HCT116 (cell line): ENCODE data around the gene ACSS3. TPM values are rescaled to one million over a fixed set of nuclear protein-coding genes. Genes with fewer than 3 reads are reported as not detected.

Experiments
- ATAC-seq: fragments of 200-7000 bp; cut with Tn5 transposase; 2 replicates; pipeline ENCODE4 v1.9.1; 2020; ENCODE audit warnings: mild to moderate bottlenecking, moderate library complexity
- BruUV-seq: library from RNA; stranded (reverse); fragments of 400-500 nt; replicated peaks from 2 replicates; lab custom pipeline; 2021; lab: Mats Ljungman, UMichigan
- CTCF ChIA-PET: fragments of 300-600 bp; sonication (Branson Sonifier 250); formaldehyde crosslinking; loops from one replicate; lab custom pipeline; 2021; ENCODE audit warnings: antibody characterized with exemption; lab: Charles Lee
- POLR2A ChIA-PET: fragments of 300-600, 350-600 bp; sonication (Branson Sonifier 250); formaldehyde crosslinking; loops from one replicate; lab custom pipeline; 2021; ENCODE audit warnings: antibody characterized with exemption; lab: Charles Lee
- RAD21 ChIA-PET, 2 experiments: fragments of 300-600 bp; sonication (Branson Sonifier 250); formaldehyde crosslinking; loops; one replicate each; lab custom pipeline; 2023; ENCODE audit warnings: low total read pairs in 2 of 2; ENCODE audit not compliant: uncharacterized antibody in 2 of 2, unreplicated experiment in 2 of 2, low non-redundant PET in 1 of 2; lab: Charles Lee
- DNase-seq: peaks from one replicate; pipeline ENCODE4 v3.0.0-alpha.2; 2010; ENCODE audit warnings: low read depth, low spot score
- H2AFZ ChIP-seq: fragments of 200-600 bp; shearing (Covaris generic), sonication (generic); 2 replicates; pipeline ENCODE4 v1.6.1; 2017; ENCODE audit warnings: low read depth, mixed run types, mixed read lengths, antibody characterized with exemption, low read length; ENCODE audit not compliant: poor library complexity, severe bottlenecking
- H3K27ac ChIP-seq: 2 replicates; pipeline ENCODE4 v1.5.1; 2012; ENCODE audit warnings: low read depth, low read length
- H3K27me3 ChIP-seq: fragments of 200-600 bp; sonication (generic); 2 replicates; pipeline ENCODE4 v1.6.1; 2016; ENCODE audit warnings: mixed run types, low read length, mixed read lengths; ENCODE audit not compliant: insufficient read depth
- H3K36me3 ChIP-seq, 2 experiments: fragments of 200-500 bp in 1 of 2; fragments of 200-600 bp in 1 of 2; sonication (Bioruptor generic) in 1 of 2; sonication (generic) in 1 of 2; 2 replicates each; pipeline versions ENCODE4 v1.5.1 to v1.6.1; 2014 to 2016; ENCODE audit warnings: low read length in 2 of 2, inconsistent platforms in 1 of 2, mixed read lengths in 1 of 2, mixed run types in 1 of 2; ENCODE audit not compliant: insufficient read depth in 2 of 2, control insufficient read depth in 1 of 2
- H3K4me1 ChIP-seq, 2 experiments: fragments of 200-600 bp in 1 of 2; sonication (generic) in 1 of 2; 2 replicates each; pipeline versions ENCODE4 v1.5.1 to v1.6.1; 2012 to 2017; ENCODE audit warnings: low read length in 2 of 2, inconsistent platforms in 1 of 2, mild to moderate bottlenecking in 1 of 2, mixed read lengths in 1 of 2, mixed run types in 1 of 2, moderate library complexity in 1 of 2; ENCODE audit not compliant: insufficient read depth in 2 of 2, control insufficient read depth in 1 of 2
- H3K4me2 ChIP-seq: fragments of 200-600 bp; sonication (generic); 2 replicates; pipeline ENCODE4 v1.6.1; 2017; ENCODE audit warnings: mixed run types, low read length, mixed read lengths
- H3K4me3 ChIP-seq, 2 experiments: fragments of 200-600 bp in 1 of 2; sonication (generic) in 1 of 2; replicated peaks in 1 of 2; 2 replicates each; pipeline ENCODE4 v1.5.1; 2011 to 2016; ENCODE audit warnings: low read length in 2 of 2, control low read depth in 1 of 2, low read depth in 1 of 2, mild to moderate bottlenecking in 1 of 2, mixed read lengths in 1 of 2, mixed run types in 1 of 2
- H3K79me2 ChIP-seq: fragments of 200-600 bp; sonication (generic); 2 replicates; pipeline ENCODE4 v1.6.1; 2017; ENCODE audit warnings: mild to moderate bottlenecking, mixed run types, low read length, moderate library complexity, mixed read lengths; ENCODE audit not compliant: insufficient read depth
- H3K9ac ChIP-seq: fragments of 200-600 bp; sonication (generic); 2 replicates; pipeline ENCODE4 v1.6.1; 2016; ENCODE audit warnings: low read length, mixed read lengths
- H3K9me2 ChIP-seq: fragments of 200-600 bp; sonication (generic), shearing (Covaris generic); 2 replicates; pipeline ENCODE4 v1.6.1; 2017; ENCODE audit warnings: mixed run types, mild to moderate bottlenecking, moderate library complexity; ENCODE audit not compliant: insufficient read depth
- H3K9me3 ChIP-seq, 2 experiments: fragments of 200-500 bp in 1 of 2; fragments of 200-600 bp in 1 of 2; sonication (Bioruptor generic) in 1 of 2; sonication (generic) in 1 of 2; 2 replicates each; pipeline ENCODE4 v1.6.1; 2014 to 2017; ENCODE audit warnings: low read length in 2 of 2, mixed read lengths in 2 of 2, inconsistent platforms in 1 of 2, low read depth in 1 of 2, mild to moderate bottlenecking in 1 of 2, mixed run types in 1 of 2, moderate library complexity in 1 of 2; ENCODE audit not compliant: control insufficient read depth in 1 of 2, insufficient read depth in 1 of 2
- H4K20me1 ChIP-seq: fragments of 200-600 bp; sonication (generic), shearing (Covaris generic); 2 replicates; pipeline ENCODE4 v1.6.1; 2017; ENCODE audit warnings: mixed run types, mild to moderate bottlenecking, moderate library complexity; ENCODE audit not compliant: insufficient read depth
- CBX3 ChIP-seq: IDR thresholded peaks from 2 replicates; pipeline ENCODE4 v1.6.1; 2012; ENCODE audit warnings: low read depth
- EGR1 ChIP-seq: IDR thresholded peaks from 2 replicates; pipeline ENCODE4 v1.6.1; 2012; ENCODE audit warnings: low read depth
- ELF1 ChIP-seq: IDR thresholded peaks from 2 replicates; pipeline ENCODE4 v1.6.1; 2012; ENCODE audit warnings: low read depth, borderline replicate concordance
- EZH2 ChIP-seq: fragments of 200-600 bp; sonication (generic); IDR thresholded peaks from 2 replicates; pipeline ENCODE4 v1.6.1; 2017; ENCODE audit warnings: antibody characterized with exemption, mixed run types
- EZH2phosphoT487 ChIP-seq: fragments of 200-600 bp; IDR thresholded peaks from 2 replicates; pipeline ENCODE4 v1.6.1; 2018; ENCODE audit warnings: antibody characterized with exemption, borderline replicate concordance
- FOSL1 ChIP-seq: IDR thresholded peaks from 2 replicates; pipeline ENCODE4 v1.6.1; 2012; ENCODE audit warnings: low read depth
- JUND ChIP-seq: IDR thresholded peaks from 2 replicates; pipeline ENCODE4 v1.6.1; 2012
- POLR2A ChIP-seq: IDR thresholded peaks from 2 replicates; pipeline ENCODE4 v1.7.0; 2011; ENCODE audit warnings: borderline replicate concordance; ENCODE audit not compliant: insufficient read depth, insufficient read length; ENCODE audit errors: extremely low read depth
- POLR2AphosphoS5 ChIP-seq: IDR thresholded peaks from 2 replicates; pipeline ENCODE4 v1.6.1; 2011; ENCODE audit warnings: mild to moderate bottlenecking, low read depth, low read length, moderate library complexity
- RAD21 ChIP-seq: IDR thresholded peaks from 2 replicates; pipeline ENCODE4 v1.6.1; 2012; ENCODE audit warnings: low read depth, mild to moderate bottlenecking
- SIN3A ChIP-seq: IDR thresholded peaks from 2 replicates; pipeline ENCODE4 v1.6.1; 2012; ENCODE audit warnings: low read depth
- SP1 ChIP-seq: IDR thresholded peaks from 2 replicates; pipeline ENCODE4 v1.6.1; 2012; ENCODE audit warnings: low read depth
- SRF ChIP-seq: IDR thresholded peaks from 2 replicates; pipeline ENCODE4 v1.6.1; 2012; ENCODE audit warnings: low read depth
- TCF7L2 ChIP-seq: IDR thresholded peaks from 2 replicates; pipeline ENCODE4 v1.7.0; 2011; ENCODE audit warnings: borderline replicate concordance, inconsistent platforms; ENCODE audit not compliant: insufficient read depth, insufficient read length; ENCODE audit errors: extremely low read depth
- ZFX ChIP-seq: fragments of 450-650 bp; IDR thresholded peaks from 2 replicates; pipeline ENCODE4 v1.6.1; 2017
- ZNF274 ChIP-seq: fragments of 200-500 bp; sonication (Bioruptor generic); IDR thresholded peaks from 2 replicates; pipeline ENCODE4 v1.6.1; 2014; ENCODE audit warnings: mild to moderate bottlenecking, low read depth, low read length, inconsistent platforms
- intact Hi-C: fragments of 100-400 bp; cut with micrococcal nuclease; formaldehyde crosslinking; loops from 2 replicates; pipeline ENCODE4 v1.10.0; 2022
- total RNA-seq: library from RNA; stranded (reverse); gene quantifications from one replicate; pipeline ENCODE4 v1.2.1, GENCODE V29; 2021; ENCODE audit not compliant: unreplicated experiment
- TF ChIP-seq, protein P1 (sequence below): IDR thresholded peaks from 2 replicates; pipeline ENCODE4 v1.6.1; 2012; ENCODE audit warnings: low read depth
- TF ChIP-seq, protein P2 (sequence below): IDR thresholded peaks from 2 replicates; pipeline ENCODE4 v1.6.1; 2012
- TF ChIP-seq, protein P3 (sequence below), 3 experiments: fragments of 200-600 bp in 1 of 3; sonication (generic) in 1 of 3; IDR thresholded peaks in 2 of 3; conservative IDR thresholded peaks in 1 of 3; 2 replicates each; pipeline ENCODE4 v1.5.1; 2012 to 2017; ENCODE audit warnings: low read depth in 2 of 3, low read length in 2 of 3, antibody characterized with exemption in 1 of 3, borderline replicate concordance in 1 of 3, control low read depth in 1 of 3, mild to moderate bottlenecking in 1 of 3, mixed read lengths in 1 of 3, mixed run types in 1 of 3, moderate library complexity in 1 of 3; ENCODE audit not compliant: insufficient read depth in 1 of 3
- TF ChIP-seq, protein P4 (sequence below): IDR thresholded peaks from 2 replicates; pipeline ENCODE4 v1.6.1; 2012

Gene ACSS3
- total RNA-seq, 1 experiment from 2014 or later, result 0.30 TPM

DNA sequence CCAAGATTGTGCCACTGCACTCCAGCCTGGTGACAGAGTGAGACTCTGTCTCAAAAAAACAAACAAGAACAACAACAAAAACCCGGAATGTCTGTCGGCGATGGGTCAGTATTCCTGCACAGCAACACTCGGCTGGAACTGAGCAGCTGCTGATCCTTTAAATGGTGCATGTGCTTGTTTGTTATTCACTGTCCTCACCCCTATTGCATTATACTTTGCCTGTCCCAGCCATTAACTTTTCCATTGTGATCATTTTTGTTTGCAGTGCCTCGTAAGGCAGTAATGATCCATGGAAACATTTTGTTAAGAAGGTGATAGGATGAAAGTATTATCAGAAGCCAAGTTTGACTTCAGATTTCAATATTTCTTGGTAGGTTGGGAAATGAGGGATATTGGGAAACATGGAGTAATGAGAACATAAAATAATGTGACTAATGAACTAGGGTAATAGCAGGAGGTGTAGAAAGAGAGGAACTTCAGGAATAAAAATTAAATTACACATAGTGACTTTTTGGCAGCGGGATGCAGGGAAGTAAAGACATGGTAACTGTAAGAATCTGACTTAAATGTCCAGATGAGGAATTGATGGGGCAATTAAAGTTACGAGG is 6.1 kb downstream of the ACSS3 start:
- Histone ChIP-seq H3K4me2 (no peak overlapping the region), H3K36me3 (no peaks in the 10 kb centered on the region), H3K79me2 (no peaks in the 10 kb centered on the region), H3K9ac (no peak overlapping the region), H4K20me1 (no peaks in the 10 kb centered on the region), H3K27ac (no peak overlapping the region), H3K9me2 (no peaks in the 10 kb centered on the region), H3K4me1 (no peaks in the 10 kb centered on the region), H3K27me3 (no peaks in the 10 kb centered on the region), H3K4me3 (no peak overlapping the region), H3K9me3 (no peaks in the 10 kb centered on the region), H2AFZ (no peak overlapping the region)
- no peak for ATAC-seq
- BruUV-seq, result no TSS peak
- TF ChIP-seq EZH2phosphoT487 (no peak), ELF1 (no peak), POLR2A (no peak), EZH2 (no peak), FOSL1 (no peak), SIN3A (no peak), ZFX (no peak), SRF (no peak), CBX3 (no peak), TCF7L2 (no peak), EGR1 (no peak), JUND (no peak), RAD21 (no peak), ZNF274 (no peak), POLR2AphosphoS5 (no peak), SP1 (no peak)
- TF ChIP-seq, protein P1, sequence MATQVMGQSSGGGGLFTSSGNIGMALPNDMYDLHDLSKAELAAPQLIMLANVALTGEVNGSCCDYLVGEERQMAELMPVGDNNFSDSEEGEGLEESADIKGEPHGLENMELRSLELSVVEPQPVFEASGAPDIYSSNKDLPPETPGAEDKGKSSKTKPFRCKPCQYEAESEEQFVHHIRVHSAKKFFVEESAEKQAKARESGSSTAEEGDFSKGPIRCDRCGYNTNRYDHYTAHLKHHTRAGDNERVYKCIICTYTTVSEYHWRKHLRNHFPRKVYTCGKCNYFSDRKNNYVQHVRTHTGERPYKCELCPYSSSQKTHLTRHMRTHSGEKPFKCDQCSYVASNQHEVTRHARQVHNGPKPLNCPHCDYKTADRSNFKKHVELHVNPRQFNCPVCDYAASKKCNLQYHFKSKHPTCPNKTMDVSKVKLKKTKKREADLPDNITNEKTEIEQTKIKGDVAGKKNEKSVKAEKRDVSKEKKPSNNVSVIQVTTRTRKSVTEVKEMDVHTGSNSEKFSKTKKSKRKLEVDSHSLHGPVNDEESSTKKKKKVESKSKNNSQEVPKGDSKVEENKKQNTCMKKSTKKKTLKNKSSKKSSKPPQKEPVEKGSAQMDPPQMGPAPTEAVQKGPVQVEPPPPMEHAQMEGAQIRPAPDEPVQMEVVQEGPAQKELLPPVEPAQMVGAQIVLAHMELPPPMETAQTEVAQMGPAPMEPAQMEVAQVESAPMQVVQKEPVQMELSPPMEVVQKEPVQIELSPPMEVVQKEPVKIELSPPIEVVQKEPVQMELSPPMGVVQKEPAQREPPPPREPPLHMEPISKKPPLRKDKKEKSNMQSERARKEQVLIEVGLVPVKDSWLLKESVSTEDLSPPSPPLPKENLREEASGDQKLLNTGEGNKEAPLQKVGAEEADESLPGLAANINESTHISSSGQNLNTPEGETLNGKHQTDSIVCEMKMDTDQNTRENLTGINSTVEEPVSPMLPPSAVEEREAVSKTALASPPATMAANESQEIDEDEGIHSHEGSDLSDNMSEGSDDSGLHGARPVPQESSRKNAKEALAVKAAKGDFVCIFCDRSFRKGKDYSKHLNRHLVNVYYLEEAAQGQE, result no peak
- TF ChIP-seq, protein P2, sequence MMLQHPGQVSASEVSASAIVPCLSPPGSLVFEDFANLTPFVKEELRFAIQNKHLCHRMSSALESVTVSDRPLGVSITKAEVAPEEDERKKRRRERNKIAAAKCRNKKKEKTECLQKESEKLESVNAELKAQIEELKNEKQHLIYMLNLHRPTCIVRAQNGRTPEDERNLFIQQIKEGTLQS, result no peak
- TF ChIP-seq, protein P3, sequence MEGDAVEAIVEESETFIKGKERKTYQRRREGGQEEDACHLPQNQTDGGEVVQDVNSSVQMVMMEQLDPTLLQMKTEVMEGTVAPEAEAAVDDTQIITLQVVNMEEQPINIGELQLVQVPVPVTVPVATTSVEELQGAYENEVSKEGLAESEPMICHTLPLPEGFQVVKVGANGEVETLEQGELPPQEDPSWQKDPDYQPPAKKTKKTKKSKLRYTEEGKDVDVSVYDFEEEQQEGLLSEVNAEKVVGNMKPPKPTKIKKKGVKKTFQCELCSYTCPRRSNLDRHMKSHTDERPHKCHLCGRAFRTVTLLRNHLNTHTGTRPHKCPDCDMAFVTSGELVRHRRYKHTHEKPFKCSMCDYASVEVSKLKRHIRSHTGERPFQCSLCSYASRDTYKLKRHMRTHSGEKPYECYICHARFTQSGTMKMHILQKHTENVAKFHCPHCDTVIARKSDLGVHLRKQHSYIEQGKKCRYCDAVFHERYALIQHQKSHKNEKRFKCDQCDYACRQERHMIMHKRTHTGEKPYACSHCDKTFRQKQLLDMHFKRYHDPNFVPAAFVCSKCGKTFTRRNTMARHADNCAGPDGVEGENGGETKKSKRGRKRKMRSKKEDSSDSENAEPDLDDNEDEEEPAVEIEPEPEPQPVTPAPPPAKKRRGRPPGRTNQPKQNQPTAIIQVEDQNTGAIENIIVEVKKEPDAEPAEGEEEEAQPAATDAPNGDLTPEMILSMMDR (IDR thresholded peaks at IDR 0.05 in 2 of 3, conservative IDR thresholded peaks at IDR 0.05 in 1 of 3; ENCODE audit: borderline replicate concordance in 1 of 3, insufficient read depth in 1 of 3, low read depth in 2 of 3, low read length in 2 of 3), result no peak
- TF ChIP-seq, protein P4, sequence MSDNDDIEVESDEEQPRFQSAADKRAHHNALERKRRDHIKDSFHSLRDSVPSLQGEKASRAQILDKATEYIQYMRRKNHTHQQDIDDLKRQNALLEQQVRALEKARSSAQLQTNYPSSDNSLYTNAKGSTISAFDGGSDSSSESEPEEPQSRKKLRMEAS, result no peak
- ChIA-PET CTCF (no interaction called here), POLR2A (no interaction called here), RAD21 (no interaction called here)
- no peak for DNase-seq
- intact Hi-C loops, result no loop called here
